ENCODE measurements around the gene GET3. TPM values are rescaled to one million over a fixed set of nuclear protein-coding genes. Genes with fewer than 3 reads are reported as not detected.
A peak's percentile ranks its signal among the peaks of the same experiment; 100 is the strongest.
"Not testable (repeated sequence)": the region's sequence is repeated elsewhere in the genome, so short reads cannot be mapped to it uniquely, and the experiment has no call there.

Gene GET3
- total RNA-seq, 2 donors from 2014 or later: 37.7 to 66.6 TPM

DNA sequence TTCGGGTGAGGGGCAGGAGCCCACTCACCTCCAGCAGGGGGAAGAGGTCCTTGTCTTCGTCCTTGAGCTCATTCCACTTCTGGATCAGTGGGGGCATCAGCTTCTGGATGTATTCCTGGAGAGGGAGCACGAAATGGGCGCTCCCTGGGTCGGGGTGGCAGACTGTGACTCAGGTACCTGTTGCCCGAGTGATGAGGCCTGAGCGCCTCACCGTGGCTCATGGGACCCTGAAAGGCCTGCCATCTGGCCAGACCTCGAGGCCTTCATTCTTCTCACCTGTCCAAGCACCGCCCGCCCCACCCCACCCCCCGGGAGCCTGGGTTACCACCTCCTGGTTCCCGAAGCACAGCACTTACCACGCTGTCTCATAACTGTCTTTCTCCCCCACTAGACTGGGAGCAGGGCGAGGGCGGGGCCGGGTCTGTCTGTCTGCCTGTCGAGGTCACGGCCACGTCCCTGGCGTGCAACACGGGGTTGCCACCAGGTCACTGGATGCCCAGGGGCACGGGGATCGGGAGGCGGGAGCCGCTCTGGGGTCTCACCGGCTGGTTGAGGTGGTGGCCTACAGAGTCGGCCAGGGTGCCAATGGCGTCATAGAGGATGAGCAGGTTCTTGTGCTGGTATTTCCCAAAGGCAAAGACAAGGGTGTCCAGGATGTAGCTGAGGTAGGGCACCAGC lies 31.5 kb upstream of the GET3 start:
- no peaks in the 10 kb centered on the region for H3K9me3 Mint-ChIP-seq
- H3K36me3 Mint-ChIP-seq (ENCODE audit: low read depth): peaks cover 95% of the 10 kb centered on the region
- H3K27ac Mint-ChIP-seq: no peak overlapping the region
- H3K4me1 Mint-ChIP-seq: no peaks in the 10 kb centered on the region
- H3K4me3 Mint-ChIP-seq: no peak overlapping the region
- no peak for ATAC-seq (replicated peaks)
- no peaks in the 10 kb centered on the region for H3K27me3 Mint-ChIP-seq

DNA sequence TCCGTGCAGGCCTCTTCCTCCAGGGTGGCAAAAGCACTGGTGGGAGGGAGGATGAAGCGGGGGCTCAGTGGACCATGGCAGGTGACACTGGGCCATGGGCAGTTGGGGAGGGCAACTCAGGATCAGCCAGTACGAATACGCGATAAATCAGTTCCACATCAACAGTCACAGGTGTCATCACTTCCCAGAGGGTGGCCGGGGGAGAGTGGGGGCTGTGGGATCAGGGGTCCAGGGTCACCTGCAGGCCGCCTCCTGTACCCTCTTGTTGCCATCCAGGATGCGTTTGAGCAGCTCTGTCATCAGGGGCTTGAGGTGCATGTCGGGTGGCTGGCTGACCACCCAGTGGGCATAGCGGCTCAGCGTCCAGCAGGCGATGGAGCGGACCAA lies 31.0 kb upstream of the GET3 start:
- ATAC-seq (replicated peaks): no peak
- no peaks in the 10 kb centered on the region for H3K4me1 Mint-ChIP-seq
- H3K36me3 Mint-ChIP-seq (ENCODE audit: low read depth): peaks cover 95% of the 10 kb centered on the region

DNA sequence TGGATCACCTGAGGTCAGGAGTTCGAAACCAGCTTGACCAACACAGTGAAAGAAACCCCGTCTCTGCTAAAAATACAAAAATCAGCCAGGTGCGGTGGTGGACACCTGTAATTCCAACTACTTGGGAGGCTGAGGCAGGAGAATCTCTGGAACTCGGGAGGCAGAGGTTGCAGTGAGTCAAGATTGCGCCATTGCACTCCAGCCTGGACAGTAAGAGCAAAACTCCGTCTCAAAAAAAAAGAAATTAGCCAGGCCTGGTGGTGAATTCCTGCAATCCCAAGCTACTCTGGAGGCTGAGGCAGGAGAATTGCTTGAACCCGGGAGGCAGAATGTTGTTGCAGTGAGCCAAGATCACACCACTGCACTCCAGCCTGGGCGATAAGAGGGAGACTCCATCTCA lies 28.7 kb upstream of the GET3 start:
- Mint-ChIP-seq H3K4me3 (no peak overlapping the region), H3K27me3 (no peaks in the 10 kb centered on the region), H3K9me3 (no peaks in the 10 kb centered on the region), H3K27ac (no peak overlapping the region), H3K36me3 (ENCODE audit: low read depth) (peaks cover 96% of the 10 kb centered on the region), H3K4me1 (no peaks in the 10 kb centered on the region)
- no peak for ATAC-seq (replicated peaks)

More for the DNA sequence above, 31.0 kb upstream of the GET3 start:
- H3K27ac Mint-ChIP-seq: no peak overlapping the region
- H3K4me3 Mint-ChIP-seq: no peak overlapping the region
- no peaks in the 10 kb centered on the region for H3K9me3 Mint-ChIP-seq
- no peaks in the 10 kb centered on the region for H3K27me3 Mint-ChIP-seq

DNA sequence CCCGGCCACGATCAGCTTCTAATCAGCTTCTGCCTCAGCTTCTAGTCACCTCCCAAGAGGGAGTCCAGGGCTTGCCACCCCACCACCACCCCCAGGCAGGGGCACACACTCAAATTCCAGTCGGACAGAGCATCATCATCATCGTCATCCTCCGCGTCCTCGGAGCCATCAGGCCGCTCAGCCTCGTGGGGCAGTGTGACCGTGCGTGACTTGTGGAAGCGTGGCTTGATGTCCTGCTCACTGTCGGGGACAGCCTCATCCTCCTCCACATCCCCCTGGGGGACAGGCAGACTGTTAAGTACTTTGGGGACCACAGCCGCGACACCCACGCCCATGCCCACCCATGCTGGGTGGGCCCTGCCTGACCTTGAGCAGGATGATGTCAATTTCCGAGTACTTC lies 26.1 kb upstream of the GET3 start:
- Mint-ChIP-seq H3K27me3 (no peaks in the 10 kb centered on the region), H3K27ac (no peak overlapping the region), H3K4me3 (no peak overlapping the region), H3K36me3 (ENCODE audit: low read depth) (peaks cover 93% of the 10 kb centered on the region), H3K9me3 (no peaks in the 10 kb centered on the region), H3K4me1 (no peaks in the 10 kb centered on the region)
- ATAC-seq (replicated peaks): no peak

- H3K4me3 Mint-ChIP-seq; H3K27me3 Mint-ChIP-seq; H3K27ac Mint-ChIP-seq; ATAC-seq (replicated peaks); H3K9me3 Mint-ChIP-seq; H3K4me1 Mint-ChIP-seq: not testable (repeated sequence)
- H3K36me3 Mint-ChIP-seq (ENCODE audit: low read depth): peaks cover 93% of the 10 kb centered on the region
Observed at GRCh38 chr19:12712077-12712476, 25.2 kb upstream of the GET3 start.

GRCh38 chr19:12713304-12713703 lies 24.0 kb upstream of the GET3 start:
- H3K27me3 Mint-ChIP-seq; H3K4me3 Mint-ChIP-seq; H3K27ac Mint-ChIP-seq; ATAC-seq (replicated peaks); H3K9me3 Mint-ChIP-seq; H3K4me1 Mint-ChIP-seq: not testable (repeated sequence)
- H3K36me3 Mint-ChIP-seq (ENCODE audit: low read depth): peaks cover 93% of the 10 kb centered on the region

GRCh38 chr19:12715102-12715501 lies 22.2 kb upstream of the GET3 start:
- H3K36me3 Mint-ChIP-seq (ENCODE audit: low read depth): peaks cover 90% of the 10 kb centered on the region
- peaks cover 4% of the 10 kb centered on the region for H3K4me1 Mint-ChIP-seq
- ATAC-seq (replicated peaks): no peak
- no peak overlapping the region for H3K27ac Mint-ChIP-seq
- no peaks in the 10 kb centered on the region for H3K27me3 Mint-ChIP-seq
- no peaks in the 10 kb centered on the region for H3K9me3 Mint-ChIP-seq
- no peak overlapping the region for H3K4me3 Mint-ChIP-seq

DNA sequence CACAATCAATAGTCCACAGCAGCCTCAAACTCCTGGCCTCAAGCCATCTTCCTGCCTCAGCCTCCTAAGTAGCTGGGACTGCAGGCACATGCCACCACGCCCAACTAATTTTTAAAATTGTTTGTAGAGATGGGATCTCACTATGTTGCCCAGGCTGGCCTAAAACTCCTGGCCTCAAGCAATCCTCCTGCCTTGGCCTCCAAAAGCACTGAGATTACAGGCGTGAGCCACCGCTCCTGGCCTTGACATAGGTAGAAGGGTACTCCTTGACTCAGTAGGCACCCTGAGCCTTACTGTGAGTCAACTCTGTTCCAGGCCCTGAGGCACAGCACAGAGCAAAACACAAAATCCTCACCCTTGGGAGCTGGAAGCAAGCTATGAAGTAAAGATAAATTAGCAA lies 21.4 kb upstream of the GET3 start:
- no peak for ATAC-seq (replicated peaks)
- no peak overlapping the region for H3K27ac Mint-ChIP-seq
- no peaks in the 10 kb centered on the region for H3K27me3 Mint-ChIP-seq
- H3K4me1 Mint-ChIP-seq: peaks cover 9% of the 10 kb centered on the region
- H3K9me3 Mint-ChIP-seq: no peaks in the 10 kb centered on the region
- H3K36me3 Mint-ChIP-seq (ENCODE audit: low read depth): peaks cover 90% of the 10 kb centered on the region
- H3K4me3 Mint-ChIP-seq: no peak overlapping the region

GRCh38 chr19:12720296-12720695 lies 17.0 kb upstream of the GET3 start:
- Mint-ChIP-seq H3K4me1 (peaks cover 22% of the 10 kb centered on the region), H3K36me3 (ENCODE audit: low read depth) (peaks cover 77% of the 10 kb centered on the region), H3K27me3 (no peaks in the 10 kb centered on the region), H3K27ac (peak overlapping the region; percentile 98), H3K9me3 (no peaks in the 10 kb centered on the region), H3K4me3 (peak overlapping the region; percentile 97)
- ATAC-seq (replicated peaks): no peak

GRCh38 chr19:12720851-12721655 lies 16.2 kb upstream of the GET3 start:
- Mint-ChIP-seq H3K4me1 (peaks cover 22% of the 10 kb centered on the region), H3K27ac (peak overlapping the region; percentile 98)

DNA sequence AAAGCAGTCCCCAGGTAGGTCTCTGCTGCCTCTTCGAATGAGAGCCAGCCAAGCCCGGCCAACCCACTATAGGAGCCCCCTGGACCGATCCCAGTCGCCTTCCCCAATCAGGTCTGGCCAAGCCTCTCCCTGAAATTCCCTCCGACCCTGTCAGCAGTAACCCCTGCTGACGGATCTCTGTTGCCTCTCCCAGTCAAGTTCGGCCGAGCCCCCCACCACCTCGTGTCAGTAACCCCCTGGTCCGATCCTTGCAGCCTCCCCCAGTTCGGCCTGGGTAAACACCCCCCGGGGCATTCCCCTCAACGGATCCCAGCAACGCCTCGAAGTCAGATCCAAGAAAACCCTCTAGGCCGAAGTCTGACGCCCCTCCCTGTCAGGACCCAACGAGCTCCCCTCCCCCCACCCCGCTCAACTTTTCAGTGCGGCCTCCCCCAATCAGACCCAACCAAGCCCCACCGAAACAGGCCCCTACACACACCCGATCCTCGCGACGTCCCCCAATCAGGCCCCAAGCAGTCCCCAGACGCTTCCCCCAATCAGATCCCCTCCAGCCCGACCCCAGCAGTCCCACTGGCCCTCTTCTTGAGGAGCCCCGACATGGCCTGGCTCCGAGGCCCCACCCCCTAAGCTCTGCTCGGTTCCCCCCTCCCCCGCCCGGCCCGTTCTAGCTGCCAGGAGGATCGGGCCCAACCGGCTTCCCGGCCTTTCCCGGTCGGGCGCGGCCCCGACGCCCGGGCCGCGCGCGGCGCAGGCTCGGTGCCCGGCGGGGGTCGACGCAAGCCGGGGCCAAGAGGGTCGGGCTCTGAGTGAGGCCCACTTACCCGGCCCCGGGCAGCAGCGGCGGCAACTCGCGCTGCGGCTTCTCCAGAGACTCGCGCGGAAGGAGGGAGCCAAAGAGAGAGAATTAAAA lies 15.4 kb upstream of the GET3 start:
- ATAC-seq (replicated peaks): peak; percentile 61
- Mint-ChIP-seq H3K4me3 (peak overlapping the region; percentile 97), H3K4me1 (peaks cover 24% of the 10 kb centered on the region), H3K27ac (peak overlapping the region; percentile 98), H3K27me3 (no peaks in the 10 kb centered on the region), H3K36me3 (ENCODE audit: low read depth) (peaks cover 67% of the 10 kb centered on the region), H3K9me3 (no peaks in the 10 kb centered on the region)

More at GRCh38 chr19:12720851-12721655, 16.2 kb upstream of the GET3 start:
- Mint-ChIP-seq H3K9me3 (no peaks in the 10 kb centered on the region), H3K36me3 (ENCODE audit: low read depth) (peaks cover 69% of the 10 kb centered on the region), H3K4me3 (peak overlapping the region; percentile 97), H3K27me3 (no peaks in the 10 kb centered on the region)
- ATAC-seq (replicated peaks): no peak

DNA sequence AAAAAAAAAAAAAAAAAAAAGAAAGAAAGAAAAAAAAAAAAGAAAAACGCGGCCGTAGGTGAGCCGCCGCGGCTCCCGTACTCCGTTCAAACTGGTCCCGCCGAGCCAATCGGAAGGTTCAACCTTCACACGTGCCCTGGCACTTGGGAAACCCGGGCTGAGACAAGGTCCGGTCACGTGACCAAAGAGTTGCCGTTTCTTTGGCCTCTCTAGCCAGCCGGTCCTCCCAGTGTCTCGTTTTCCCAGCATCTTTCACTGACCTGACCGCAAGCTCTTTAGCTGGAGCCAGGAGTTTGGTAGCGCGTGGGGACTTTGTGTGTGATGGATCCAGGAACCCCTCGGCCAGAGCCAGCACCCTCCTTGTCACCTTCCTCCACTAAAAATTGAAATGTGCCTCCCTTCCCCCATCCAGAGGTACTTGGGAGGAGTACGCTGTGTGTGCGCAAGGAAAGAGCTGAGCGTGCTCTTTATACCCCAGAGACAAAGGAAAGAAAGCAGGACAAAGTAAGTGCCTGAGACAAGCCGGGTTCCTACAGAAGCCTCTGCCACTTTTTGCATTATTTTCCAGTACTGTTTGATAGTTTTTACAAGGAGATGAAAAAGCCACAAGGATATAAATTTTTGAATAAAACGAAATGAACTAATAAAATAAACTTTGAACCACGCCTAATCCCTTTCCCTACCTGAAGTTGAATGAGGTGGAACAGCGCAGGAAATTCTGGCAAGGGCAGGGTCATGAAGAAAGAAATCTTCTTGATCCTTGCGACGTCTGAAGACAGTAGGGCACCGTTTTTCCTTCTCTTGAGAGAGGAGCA lies 14.5 kb upstream of the GET3 start:
- H3K27ac Mint-ChIP-seq: peak overlapping the region; percentile 98

DNA sequence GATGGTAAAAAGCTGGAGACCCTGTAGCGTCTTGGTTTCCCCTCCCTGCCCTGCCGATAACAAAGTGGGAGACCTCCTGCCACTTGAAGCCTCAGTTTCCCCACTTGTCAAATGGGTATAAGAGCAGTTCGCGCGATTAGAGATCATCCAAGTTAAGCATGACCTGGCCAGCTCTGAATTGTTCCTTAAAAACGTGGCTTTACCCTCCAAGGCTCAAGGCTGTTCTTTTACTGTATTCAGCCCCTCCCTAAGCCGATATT lies 14.0 kb upstream of the GET3 start:
- Mint-ChIP-seq H3K27me3 (no peaks in the 10 kb centered on the region), H3K27ac (peak overlapping the region; percentile 98), H3K4me3 (peak overlapping the region; percentile 97), H3K9me3 (no peaks in the 10 kb centered on the region), H3K4me1 (peaks cover 24% of the 10 kb centered on the region), H3K36me3 (ENCODE audit: low read depth) (peaks cover 65% of the 10 kb centered on the region)
- no peak for ATAC-seq (replicated peaks)

More for the DNA sequence above, 14.5 kb upstream of the GET3 start:
- peaks cover 65% of the 10 kb centered on the region for H3K36me3 Mint-ChIP-seq (ENCODE audit: low read depth)
- peaks cover 24% of the 10 kb centered on the region for H3K4me1 Mint-ChIP-seq
- H3K4me3 Mint-ChIP-seq: peak overlapping the region; percentile 97
- H3K27me3 Mint-ChIP-seq: no peaks in the 10 kb centered on the region
- ATAC-seq (replicated peaks): peak; percentile 95
- no peaks in the 10 kb centered on the region for H3K9me3 Mint-ChIP-seq

Measured in activated T-helper 17 cell treated with anti-CD3 and anti-CD28 coated beads, Interleukin-2, amount 50 U/mL, for 72 hours (primary cell).